ENCODE measurements around the gene FKBP1C.

Gene FKBP1C

DNA sequence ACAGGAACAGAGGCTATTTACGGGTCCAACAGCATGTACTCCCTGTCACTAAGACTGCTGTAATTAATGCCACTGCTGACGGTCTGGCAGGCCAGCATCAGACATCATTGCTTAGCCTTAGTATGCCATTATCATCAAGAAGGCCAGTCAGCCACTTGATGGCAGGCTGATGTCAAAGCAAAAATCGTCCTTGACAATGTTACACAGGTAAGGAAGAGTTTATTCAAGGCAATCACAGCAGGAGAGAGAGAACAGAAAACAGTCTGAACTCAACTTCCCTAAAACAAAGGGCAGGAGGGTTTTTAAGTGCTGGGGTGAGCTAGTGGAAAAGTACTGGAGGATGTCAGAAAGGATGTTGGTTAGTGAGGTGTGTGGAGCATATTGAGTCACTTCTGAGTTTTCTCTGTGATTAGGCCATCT lies 25.1 kb downstream of the FKBP1C start:
- no peak for FAIRE-seq
- no peak for DNase-seq (ENCODE audit: insufficient read length)
- TF ChIP-seq TAF1 (IDR thresholded peaks at IDR 0.05; ENCODE audit: borderline replicate concordance, low read depth, low read length) (no peak), POLR2AphosphoS5 (IDR thresholded peaks at IDR 0.05; ENCODE audit: low read depth, low read length) (no peak), POLR2A (IDR thresholded peaks at IDR 0.05; ENCODE audit: low read depth, low read length) (no peak)

DNA sequence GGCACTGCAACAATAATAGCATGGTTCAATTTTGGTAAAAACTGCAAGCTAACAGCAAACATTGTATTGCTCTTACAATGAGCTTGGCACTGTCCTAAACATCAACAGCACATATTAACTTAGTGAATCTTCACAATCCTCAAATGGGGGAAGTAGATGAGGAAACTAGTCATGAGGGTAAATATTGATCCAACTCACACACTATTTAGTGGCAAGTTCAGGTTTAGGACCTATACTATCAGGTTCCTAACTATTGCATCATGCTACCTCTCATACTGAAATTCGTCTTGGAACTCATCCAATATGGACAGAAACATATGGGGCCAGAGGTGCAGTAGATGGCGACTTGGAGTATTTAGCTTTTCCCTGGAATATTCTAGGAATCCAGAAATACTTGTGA lies 34.2 kb downstream of the FKBP1C start:
- no peak for FAIRE-seq
- no peak for DNase-seq (ENCODE audit: insufficient read length)
- TF ChIP-seq POLR2A (IDR thresholded peaks at IDR 0.05; ENCODE audit: low read depth, low read length), result no peak

DNA sequence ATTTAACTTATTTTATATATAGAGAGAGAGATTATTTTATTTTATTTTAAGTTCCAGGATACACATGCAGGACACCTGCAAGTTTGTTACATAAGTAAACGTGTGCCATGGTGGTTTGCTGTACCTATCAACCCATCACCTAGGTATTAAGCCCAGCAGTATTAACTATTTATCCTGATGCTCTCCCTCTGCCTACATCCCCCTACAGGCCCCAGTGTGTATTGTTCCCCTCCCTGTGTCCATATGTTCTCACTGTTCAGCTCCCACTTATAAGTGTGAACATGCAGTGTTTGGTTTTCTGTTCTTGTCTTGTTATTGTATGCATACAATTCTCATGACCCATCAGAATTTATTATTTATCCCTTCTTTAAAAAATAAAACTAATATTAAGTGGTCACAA lies 34.6 kb downstream of the FKBP1C start:
- TF ChIP-seq POLR2AphosphoS5 (IDR thresholded peaks at IDR 0.05; ENCODE audit: low read depth, low read length) (no peak), POLR2A (IDR thresholded peaks at IDR 0.05; ENCODE audit: low read depth, low read length) (no peak), TAF1 (IDR thresholded peaks at IDR 0.05; ENCODE audit: borderline replicate concordance, low read depth, low read length) (no peak)
- FAIRE-seq, result no peak
- DNase-seq (ENCODE audit: insufficient read length), result no peak

DNA sequence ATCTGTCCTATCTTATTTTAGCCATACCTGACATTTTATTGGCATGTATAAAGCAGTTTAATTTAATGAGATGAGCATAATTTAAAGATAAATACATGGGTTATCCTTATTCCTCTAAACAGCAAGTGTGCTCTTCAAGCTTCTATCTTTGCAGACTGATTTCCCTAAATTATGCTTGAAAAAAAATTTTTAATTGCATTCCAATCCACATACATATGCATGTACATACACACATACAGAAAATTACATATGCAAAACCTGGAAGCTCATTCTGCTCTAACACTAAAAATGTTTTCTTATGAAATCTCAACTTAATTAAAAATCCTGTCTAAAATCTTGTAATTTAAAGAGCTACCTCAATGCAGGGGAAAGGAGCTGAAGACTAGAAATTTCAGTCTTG lies 35.3 kb downstream of the FKBP1C start:
- DNase-seq (ENCODE audit: insufficient read length), result no peak
- TF ChIP-seq TAF1 (IDR thresholded peaks at IDR 0.05; ENCODE audit: borderline replicate concordance, low read depth, low read length), result no peak
- no peak for TF ChIP-seq POLR2AphosphoS5 (IDR thresholded peaks at IDR 0.05; ENCODE audit: low read depth, low read length)
- TF ChIP-seq POLR2A (IDR thresholded peaks at IDR 0.05; ENCODE audit: low read depth, low read length), result no peak
- FAIRE-seq, result no peak

DNA sequence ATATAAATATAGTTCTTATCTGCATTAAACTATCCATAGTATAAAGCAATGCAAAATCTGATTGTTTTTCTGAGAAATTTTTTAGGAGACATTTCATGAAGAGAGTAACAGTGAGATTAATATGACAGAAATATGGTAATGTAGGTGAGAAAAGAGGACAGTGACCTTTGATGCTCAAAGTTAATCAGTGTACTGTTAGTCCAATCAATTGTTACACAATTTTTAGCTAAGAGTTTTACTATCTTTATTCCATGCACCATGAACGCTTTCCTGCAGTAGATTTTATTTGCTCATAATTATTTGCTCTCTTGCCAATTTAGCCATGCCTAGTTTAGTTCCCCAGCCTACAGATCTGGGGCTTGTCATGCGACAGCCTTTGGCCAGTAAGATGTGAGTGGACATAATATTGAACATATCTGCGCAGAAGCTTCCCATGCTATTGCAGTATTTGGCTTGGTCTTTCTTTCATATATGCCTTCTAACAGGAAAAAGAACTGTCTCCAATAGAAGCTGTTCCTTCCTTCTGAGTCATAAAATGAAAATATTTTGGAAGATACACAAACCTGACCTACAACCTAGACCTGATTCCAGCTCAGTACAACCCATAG lies 38.7 kb downstream of the FKBP1C start:
- FAIRE-seq, result no peak
- DNase-seq (ENCODE audit: insufficient read length), result no peak
- TF ChIP-seq POLR2AphosphoS5 (IDR thresholded peaks at IDR 0.05; ENCODE audit: low read depth, low read length) (no peak), POLR2A (IDR thresholded peaks at IDR 0.05; ENCODE audit: low read depth, low read length) (no peak)

DNA sequence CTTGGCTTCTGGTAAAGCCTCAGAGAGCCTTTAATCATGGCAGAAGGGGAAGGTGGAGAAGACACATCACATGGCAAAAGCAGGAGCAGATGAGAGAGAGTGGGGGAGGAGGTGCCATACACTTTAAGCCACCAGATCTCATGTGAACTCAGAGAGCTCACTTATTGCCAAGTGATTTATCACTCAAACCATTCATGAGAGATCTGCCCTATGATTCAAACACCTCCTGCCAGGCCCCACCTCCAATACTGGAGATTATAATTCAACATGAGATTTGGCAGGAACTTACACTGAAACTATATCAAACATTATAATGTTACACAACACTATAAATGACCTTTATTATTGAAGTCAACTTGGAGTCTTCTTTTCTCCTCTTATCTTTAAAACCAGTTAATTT lies 47.9 kb downstream of the FKBP1C start:
- no peak for FAIRE-seq
- no peak for DNase-seq (ENCODE audit: insufficient read length)
- TF ChIP-seq POLR2AphosphoS5 (IDR thresholded peaks at IDR 0.05; ENCODE audit: low read depth, low read length) (no peak), TAF1 (IDR thresholded peaks at IDR 0.05; ENCODE audit: borderline replicate concordance, low read depth, low read length) (no peak), POLR2A (IDR thresholded peaks at IDR 0.05; ENCODE audit: low read depth, low read length) (no peak)

DNA sequence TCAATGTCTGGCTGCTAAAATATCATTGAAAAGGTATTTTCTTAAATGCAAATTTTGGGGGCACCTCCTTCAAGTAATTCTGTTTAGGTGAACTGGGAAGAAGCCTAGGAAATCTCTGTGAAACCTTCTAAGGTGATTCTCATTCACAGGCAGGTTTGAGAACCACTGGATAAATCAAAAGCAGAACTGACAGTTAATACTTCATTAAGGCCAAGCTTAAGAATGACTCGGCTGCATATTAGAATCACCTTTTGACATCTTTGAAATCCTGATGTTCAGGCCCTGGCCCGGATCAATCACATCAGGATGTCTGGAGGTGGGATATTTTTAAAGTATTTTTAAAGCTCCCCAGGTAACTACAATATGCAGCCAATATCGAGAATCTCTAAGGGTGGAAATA lies 50.6 kb downstream of the FKBP1C start:
- no peak for FAIRE-seq
- TF ChIP-seq POLR2AphosphoS5 (IDR thresholded peaks at IDR 0.05; ENCODE audit: low read depth, low read length) (no peak), TAF1 (IDR thresholded peaks at IDR 0.05; ENCODE audit: borderline replicate concordance, low read depth, low read length) (no peak), POLR2A (IDR thresholded peaks at IDR 0.05; ENCODE audit: low read depth, low read length) (no peak)

More for the DNA sequence above, 50.6 kb downstream of the FKBP1C start:
- no peak for DNase-seq (ENCODE audit: insufficient read length)
